ENCODE data around the gene STX11. TPM values are rescaled to one million over a fixed set of nuclear protein-coding genes. Genes with fewer than 3 reads are reported as not detected.
"Not testable (repeated sequence)": the region's sequence is repeated elsewhere in the genome, so short reads cannot be mapped to it uniquely, and the experiment has no call there.

The STX11 gene
- total RNA-seq, 2 donors from 2014 or later, result 52.7 to 98.0 TPM

DNA sequence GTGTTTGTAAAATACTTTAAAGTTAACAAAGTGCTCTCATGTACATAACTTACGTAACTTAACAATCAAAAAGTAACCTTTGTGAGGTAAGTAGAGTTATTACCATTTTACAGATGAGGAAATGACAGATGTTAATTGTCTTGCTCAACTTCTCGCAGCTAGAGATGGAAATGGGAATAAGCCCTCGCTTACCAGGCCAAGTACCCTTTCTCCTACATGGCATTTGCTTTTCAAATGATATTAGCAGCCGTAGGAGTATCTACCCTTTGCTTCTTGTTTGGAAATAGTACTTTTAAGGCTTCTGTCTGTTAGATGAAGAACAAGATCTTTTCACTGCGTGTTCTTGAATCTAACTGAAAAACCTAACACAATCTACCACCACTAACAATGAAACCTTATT is 15.5 kb downstream of the STX11 start:
- no peak overlapping the region for H3K4me3 Mint-ChIP-seq
- peaks cover 3% of the 10 kb centered on the region for H3K9me3 Mint-ChIP-seq
- no peaks in the 10 kb centered on the region for H3K27me3 Mint-ChIP-seq
- peaks cover 33% of the 10 kb centered on the region for H3K36me3 Mint-ChIP-seq
- no peak overlapping the region for H3K27ac Mint-ChIP-seq
- no peak for DNase-seq (ENCODE audit: low spot score)
- ATAC-seq, result no peak
- peaks cover 42 to 46% of the 10 kb centered on the region in 2 donors for H3K4me1 Mint-ChIP-seq (ENCODE audit: low read depth in 2 of 2)

DNA sequence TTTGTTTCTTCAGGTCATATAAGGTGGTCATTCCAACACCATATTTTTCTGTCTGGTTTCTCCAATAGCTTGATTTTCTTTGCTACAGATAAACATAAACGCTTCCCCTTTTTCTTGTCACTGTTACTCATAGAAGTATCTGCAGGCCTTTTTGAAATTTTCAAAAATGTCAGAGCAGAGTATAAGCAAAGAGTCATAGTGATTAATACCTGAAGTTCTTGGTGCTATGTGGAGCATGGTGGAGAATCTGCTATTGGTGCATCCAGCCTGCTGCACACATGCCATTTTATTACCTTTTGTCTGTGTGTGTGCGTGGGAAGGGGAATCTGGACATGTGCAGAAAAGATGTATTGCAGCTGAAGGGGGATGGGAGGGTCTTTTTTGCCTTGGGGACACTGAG is 19.7 kb downstream of the STX11 start:
- DNase-seq (ENCODE audit: low spot score), result no peak
- Mint-ChIP-seq H3K27ac (peak overlapping the region in 1 of 2 donors; percentile 30), H3K4me1 (ENCODE audit: low read depth in 2 of 2) (peaks cover 49 to 56% of the 10 kb centered on the region in 2 donors), H3K27me3 (no peaks in the 10 kb centered on the region), H3K36me3 (peaks cover 38% of the 10 kb centered on the region), H3K9me3 (no peaks in the 10 kb centered on the region), H3K4me3 (no peak overlapping the region)
- no peak for ATAC-seq

GRCh38 chr6:144171406-144171805 is 21.1 kb downstream of the STX11 start:
- Mint-ChIP-seq H3K27me3 (no peaks in the 10 kb centered on the region), H3K36me3 (peaks cover 38% of the 10 kb centered on the region), H3K9me3 (no peaks in the 10 kb centered on the region), H3K4me3 (no peak overlapping the region), H3K27ac (no peak overlapping the region), H3K4me1 (ENCODE audit: low read depth in 2 of 2) (peaks cover 51 to 60% of the 10 kb centered on the region in 2 donors)
- DNase-seq (ENCODE audit: low spot score) (no peak), ATAC-seq (no peak)

DNA sequence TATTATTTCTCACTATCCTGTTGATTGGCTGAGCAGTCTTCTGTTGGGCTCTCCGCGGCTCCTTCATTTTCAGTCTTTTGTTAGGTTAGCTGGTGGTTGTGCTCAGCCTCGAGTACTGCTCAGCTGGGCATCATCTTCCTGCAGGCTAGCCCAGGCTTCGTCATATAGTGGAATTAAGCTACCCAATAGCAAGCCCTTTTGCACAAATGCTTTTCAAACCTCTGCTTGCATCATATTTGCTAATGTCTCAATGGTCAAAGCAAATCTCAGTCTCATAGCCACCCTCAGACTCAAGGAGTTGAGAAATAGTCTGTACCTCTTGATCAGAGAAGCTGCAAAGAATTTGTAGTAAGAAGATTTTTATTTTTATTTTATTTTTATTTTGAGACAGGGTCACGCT is 23.7 kb downstream of the STX11 start:
- Mint-ChIP-seq H3K9me3 (no peaks in the 10 kb centered on the region), H3K27me3 (no peaks in the 10 kb centered on the region), H3K27ac (no peak overlapping the region), H3K4me1 (ENCODE audit: low read depth in 2 of 2) (peaks cover 56 to 61% of the 10 kb centered on the region in 2 donors), H3K4me3 (no peak overlapping the region), H3K36me3 (peaks cover 33% of the 10 kb centered on the region)
- DNase-seq (ENCODE audit: low spot score), result no peak
- ATAC-seq, result no peak

GRCh38 chr6:144176043-144176442 is 25.7 kb downstream of the STX11 start:
- Mint-ChIP-seq H3K27ac (peak overlapping the region in 1 of 2 donors; percentile 11), H3K4me1 (ENCODE audit: low read depth in 2 of 2) (peaks cover 63% of the 10 kb centered on the region in 2 donors), H3K9me3 (no peaks in the 10 kb centered on the region), H3K27me3 (no peaks in the 10 kb centered on the region), H3K4me3 (no peak overlapping the region), H3K36me3 (peaks cover 25% of the 10 kb centered on the region)
- ATAC-seq (no peak), DNase-seq (ENCODE audit: low spot score) (no peak)

GRCh38 chr6:144177726-144178125 is 27.4 kb downstream of the STX11 start:
- Mint-ChIP-seq H3K4me1 (ENCODE audit: low read depth in 2 of 2) (peaks cover 66 to 70% of the 10 kb centered on the region in 2 donors), H3K27me3 (no peaks in the 10 kb centered on the region), H3K9me3 (no peaks in the 10 kb centered on the region), H3K4me3 (no peak overlapping the region), H3K36me3 (peaks cover 30% of the 10 kb centered on the region), H3K27ac (peak overlapping the region in 1 of 2 donors; percentile 41)
- DNase-seq (ENCODE audit: low spot score), result no peak
- ATAC-seq, result no peak

GRCh38 chr6:144178323-144178722 is 28.0 kb downstream of the STX11 start:
- peaks cover 28% of the 10 kb centered on the region for H3K36me3 Mint-ChIP-seq
- no peak overlapping the region for H3K4me3 Mint-ChIP-seq
- H3K4me1 Mint-ChIP-seq (ENCODE audit: low read depth in 2 of 2), result peaks cover 66 to 68% of the 10 kb centered on the region in 2 donors

DNA sequence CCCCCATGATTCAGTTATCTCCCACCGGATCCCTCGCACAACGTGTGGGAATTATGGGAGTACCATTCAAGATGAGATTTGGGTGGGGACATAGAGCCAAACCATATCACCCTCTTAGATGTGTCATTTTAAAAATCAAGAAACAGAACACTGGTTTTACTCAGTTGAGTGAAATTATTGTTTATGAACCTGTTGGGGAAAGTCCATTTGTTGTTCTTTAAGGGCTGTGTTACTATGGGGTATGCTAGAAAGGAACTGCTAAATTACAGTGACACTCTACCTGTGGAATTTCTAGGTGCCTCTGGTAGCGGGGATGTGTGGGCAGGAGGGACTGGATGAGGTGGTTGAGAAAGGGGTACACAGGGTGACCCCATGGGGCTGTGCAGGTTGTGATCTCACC is 28.9 kb downstream of the STX11 start:
- ATAC-seq (peak in 1 of 2 donors; percentile 28), DNase-seq (ENCODE audit: low spot score) (no peak)
- Mint-ChIP-seq H3K4me3 (peak overlapping the region; percentile 20), H3K36me3 (peaks cover 22% of the 10 kb centered on the region), H3K27ac (peak overlapping the region; percentile 34 to 72), H3K9me3 (no peaks in the 10 kb centered on the region), H3K4me1 (ENCODE audit: low read depth in 2 of 2) (peaks cover 58 to 65% of the 10 kb centered on the region in 2 donors), H3K27me3 (no peaks in the 10 kb centered on the region)

More at GRCh38 chr6:144178323-144178722, 28.0 kb downstream of the STX11 start:
- ATAC-seq (no peak), DNase-seq (ENCODE audit: low spot score) (no peak)
- Mint-ChIP-seq H3K9me3 (no peaks in the 10 kb centered on the region), H3K27ac (peak overlapping the region in 1 of 2 donors; percentile 72), H3K27me3 (no peaks in the 10 kb centered on the region)

DNA sequence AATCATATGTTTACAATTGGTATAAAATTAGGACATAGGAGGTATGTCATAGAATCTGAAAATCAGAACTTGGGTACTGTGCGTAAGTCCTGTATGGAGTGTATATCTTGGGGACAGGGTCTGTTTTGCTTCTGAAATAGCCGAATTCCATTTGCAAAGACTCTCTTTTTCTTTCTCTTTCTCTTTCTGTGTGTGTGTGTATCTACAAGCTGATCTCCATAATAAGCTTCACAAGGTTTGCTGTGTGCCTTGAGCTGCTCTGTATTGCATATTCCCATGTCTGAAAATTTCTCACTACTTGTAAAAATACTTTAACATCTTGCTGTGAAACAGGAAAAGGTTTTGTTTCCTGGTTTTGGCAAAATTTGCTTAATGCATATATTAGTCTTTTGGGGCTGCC is 29.5 kb downstream of the STX11 start:
- Mint-ChIP-seq H3K9me3 (no peaks in the 10 kb centered on the region), H3K27me3 (no peaks in the 10 kb centered on the region), H3K4me1 (ENCODE audit: low read depth in 2 of 2) (peaks cover 58 to 66% of the 10 kb centered on the region in 2 donors), H3K27ac (peak overlapping the region; percentile 34 to 72), H3K36me3 (peaks cover 22% of the 10 kb centered on the region), H3K4me3 (peak overlapping the region; percentile 20)
- DNase-seq (ENCODE audit: low spot score) (no peak), ATAC-seq (peak in 1 of 2 donors; percentile 63)

- H3K27me3 Mint-ChIP-seq; H3K9me3 Mint-ChIP-seq; DNase-seq (ENCODE audit: low spot score); ATAC-seq: not testable (repeated sequence)
- Mint-ChIP-seq H3K4me3 (peak overlapping the region; percentile 20), H3K27ac (peak overlapping the region; percentile 34 to 72), H3K36me3 (peaks cover 22% of the 10 kb centered on the region), H3K4me1 (ENCODE audit: low read depth in 2 of 2) (peaks cover 60 to 66% of the 10 kb centered on the region in 2 donors)
These were observed 30.0 kb downstream of the STX11 start for GRCh38 chr6:144180354-144180753.

GRCh38 chr6:144181639-144182038 is 31.3 kb downstream of the STX11 start:
- no peak for ATAC-seq
- Mint-ChIP-seq H3K27me3 (no peaks in the 10 kb centered on the region), H3K27ac (peak overlapping the region in 1 of 2 donors; percentile 42), H3K4me1 (ENCODE audit: low read depth in 2 of 2) (peaks cover 57 to 58% of the 10 kb centered on the region in 2 donors), H3K4me3 (no peak overlapping the region), H3K9me3 (no peaks in the 10 kb centered on the region), H3K36me3 (peaks cover 22% of the 10 kb centered on the region)
- DNase-seq (ENCODE audit: low spot score), result no peak

DNA sequence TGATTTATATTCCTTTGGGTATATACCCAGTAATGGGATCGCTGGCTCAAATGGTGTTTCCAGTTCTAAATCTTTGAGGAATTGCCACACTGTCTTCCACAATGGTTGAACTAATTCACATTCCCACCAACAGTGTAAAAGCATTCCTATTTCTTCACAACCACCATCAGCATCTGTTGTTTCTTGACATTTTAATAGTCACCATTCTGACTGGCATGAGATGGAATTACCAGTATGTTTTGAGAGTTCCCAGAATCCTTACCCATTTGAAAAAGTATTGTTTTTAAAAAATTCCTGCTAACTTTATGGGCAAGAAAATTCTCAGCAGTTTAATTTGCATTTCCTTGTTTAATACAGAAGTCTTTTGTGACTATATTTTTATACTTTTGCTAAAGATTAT is 33.9 kb downstream of the STX11 start:
- not testable (repeated sequence) for H3K27ac Mint-ChIP-seq; H3K27me3 Mint-ChIP-seq; H3K4me3 Mint-ChIP-seq; ATAC-seq; DNase-seq (ENCODE audit: low spot score); H3K9me3 Mint-ChIP-seq
- Mint-ChIP-seq H3K36me3 (peaks cover 28% of the 10 kb centered on the region), H3K4me1 (ENCODE audit: low read depth in 2 of 2) (peaks cover 39 to 51% of the 10 kb centered on the region in 2 donors)

- no peak overlapping the region for H3K27ac Mint-ChIP-seq
- no peak overlapping the region for H3K4me3 Mint-ChIP-seq
- H3K36me3 Mint-ChIP-seq, result peaks cover 31% of the 10 kb centered on the region
- DNase-seq (ENCODE audit: low spot score) (no peak), ATAC-seq (no peak)
- no peaks in the 10 kb centered on the region for H3K27me3 Mint-ChIP-seq
- peaks cover 36 to 42% of the 10 kb centered on the region in 2 donors for H3K4me1 Mint-ChIP-seq (ENCODE audit: low read depth in 2 of 2)
- no peaks in the 10 kb centered on the region for H3K9me3 Mint-ChIP-seq
These were observed 35.0 kb downstream of the STX11 start for GRCh38 chr6:144185133-144185836.

DNA sequence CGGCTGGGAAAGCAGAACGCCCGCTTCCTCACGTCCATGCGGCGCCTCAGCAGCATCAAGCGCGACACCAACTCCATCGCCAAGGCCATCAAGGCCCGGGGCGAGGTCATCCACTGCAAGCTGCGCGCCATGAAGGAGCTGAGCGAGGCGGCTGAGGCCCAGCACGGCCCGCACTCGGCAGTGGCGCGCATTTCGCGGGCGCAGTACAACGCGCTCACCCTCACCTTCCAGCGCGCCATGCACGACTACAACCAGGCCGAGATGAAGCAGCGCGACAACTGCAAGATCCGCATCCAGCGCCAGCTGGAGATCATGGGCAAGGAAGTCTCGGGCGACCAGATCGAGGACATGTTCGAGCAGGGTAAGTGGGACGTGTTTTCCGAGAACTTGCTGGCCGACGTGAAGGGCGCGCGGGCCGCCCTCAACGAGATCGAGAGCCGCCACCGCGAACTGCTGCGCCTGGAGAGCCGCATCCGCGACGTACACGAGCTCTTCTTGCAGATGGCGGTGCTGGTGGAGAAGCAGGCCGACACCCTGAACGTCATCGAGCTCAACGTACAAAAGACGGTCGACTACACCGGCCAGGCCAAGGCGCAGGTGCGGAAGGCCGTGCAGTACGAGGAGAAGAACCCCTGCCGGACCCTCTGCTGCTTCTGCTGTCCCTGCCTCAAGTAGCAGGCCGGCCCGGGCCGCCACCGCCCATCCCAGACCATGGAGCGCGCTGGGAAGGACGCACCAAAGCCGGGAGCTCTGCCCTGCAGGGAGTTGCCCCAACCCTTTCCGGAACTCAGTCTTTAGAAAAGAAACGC is 36.7 kb downstream of the STX11 start:
- Mint-ChIP-seq H3K27ac (no peak overlapping the region), H3K9me3 (no peaks in the 10 kb centered on the region), H3K36me3 (peaks cover 26% of the 10 kb centered on the region), H3K27me3 (no peaks in the 10 kb centered on the region), H3K4me1 (ENCODE audit: low read depth in 2 of 2) (peaks cover 23 to 27% of the 10 kb centered on the region in 2 donors), H3K4me3 (no peak overlapping the region)
- ATAC-seq (no peak), DNase-seq (ENCODE audit: low spot score) (no peak)

Data from natural killer cell treated with Interleukin-12 subunit alpha and Interleukin-12 subunit beta and Interleukin-15 and Interleukin-18, amount 100 ng/mL, for 72 hours (primary cell).